Subcutaneous abdominal adipose tissue (tissue), 5 donors: Measurements from ENCODE around the gene C21orf91.
A peak's percentile ranks its signal among the peaks of the same experiment; 100 is the strongest.

ENCODE experiments used
- H3K27ac ChIP-seq: one replicate; pipeline ENCODE4 v1.7.0; 2013; ENCODE audit warnings: low read depth, mild to moderate bottlenecking, inconsistent platforms, low read length, moderate library complexity
- H3K27me3 ChIP-seq, 5 donors: one replicate each; pipeline ENCODE4 v1.7.0; 2013; ENCODE audit warnings: low read length in 5 of 5, inconsistent platforms in 1 of 5; ENCODE audit not compliant: control insufficient read depth in 5 of 5, insufficient read depth in 4 of 5
- H3K36me3 ChIP-seq, 5 donors: one replicate each; pipeline ENCODE4 v1.7.0; 2013; ENCODE audit warnings: low read length in 5 of 5; ENCODE audit not compliant: control insufficient read depth in 5 of 5, insufficient read depth in 5 of 5
- H3K4me1 ChIP-seq, 5 donors: one replicate each; pipeline ENCODE4 v1.7.0; 2013; ENCODE audit warnings: low read length in 5 of 5, mild to moderate bottlenecking in 3 of 5, moderate library complexity in 1 of 5; ENCODE audit not compliant: control insufficient read depth in 5 of 5, insufficient read depth in 5 of 5
- H3K4me3 ChIP-seq, 5 donors: one replicate each; pipeline ENCODE4 v1.7.0; 2013; ENCODE audit warnings: low read length in 5 of 5, low read depth in 1 of 5
- H3K9ac ChIP-seq, 5 donors: one replicate each; pipeline ENCODE4 v1.7.0; 2013; ENCODE audit warnings: low read length in 5 of 5, mild to moderate bottlenecking in 4 of 5, moderate library complexity in 3 of 5
- H3K9me3 ChIP-seq, 5 donors: one replicate each; pipeline ENCODE4 v1.7.0; 2013; ENCODE audit warnings: low read length in 5 of 5; ENCODE audit not compliant: control insufficient read depth in 5 of 5
- donor health status: healthy.
- donor health status: healthy.
- donor health status: healthy.
- donor health status: healthy.
- donor health status: healthy.

Gene C21orf91

DNA sequence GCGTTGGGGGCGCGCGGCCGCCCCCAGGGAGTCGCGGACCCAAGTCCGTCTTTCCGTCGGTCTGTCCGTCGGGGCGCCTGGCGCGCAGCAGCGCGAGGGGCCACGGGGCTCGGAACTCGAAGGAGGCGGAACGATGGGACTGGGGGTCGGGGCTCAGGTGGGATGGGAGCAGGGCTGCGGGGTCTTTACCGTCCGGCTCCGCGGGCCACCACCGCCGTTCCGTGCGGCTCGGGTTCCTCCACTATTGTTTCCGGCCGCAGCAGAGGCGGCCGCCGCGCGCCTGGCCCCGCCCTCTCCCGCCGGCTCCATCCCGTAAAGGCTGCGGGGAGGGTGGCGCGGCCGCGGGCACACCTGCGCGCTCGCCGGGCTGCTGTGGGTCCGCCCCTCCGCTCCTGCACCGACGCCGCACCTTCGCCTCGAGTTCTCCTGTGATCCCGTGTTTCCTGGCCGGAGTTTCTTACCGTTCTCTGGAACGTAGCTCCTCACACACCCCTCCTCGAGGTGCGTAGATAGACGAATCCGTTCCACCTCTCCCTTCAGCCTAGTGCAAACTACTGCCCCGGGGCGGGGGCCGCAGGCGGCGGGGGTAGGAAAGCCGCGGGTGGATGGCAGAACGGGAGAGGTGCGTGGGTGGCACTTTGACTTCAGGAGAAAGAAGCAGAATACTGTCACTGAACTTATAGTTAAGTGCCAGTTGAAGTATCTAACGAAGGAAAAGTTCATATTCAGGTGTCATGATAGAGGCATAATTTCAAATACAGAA lies at the start of gene C21orf91:
C21orf91 (minus strand) TSS at position 243 of the 763 bp plus-strand sequence. CDS start 1,038 bp downstream, outside the sequence.
- peak within 1 kb of the TSS; percentile 84 for H3K27ac ChIP-seq

DNA sequence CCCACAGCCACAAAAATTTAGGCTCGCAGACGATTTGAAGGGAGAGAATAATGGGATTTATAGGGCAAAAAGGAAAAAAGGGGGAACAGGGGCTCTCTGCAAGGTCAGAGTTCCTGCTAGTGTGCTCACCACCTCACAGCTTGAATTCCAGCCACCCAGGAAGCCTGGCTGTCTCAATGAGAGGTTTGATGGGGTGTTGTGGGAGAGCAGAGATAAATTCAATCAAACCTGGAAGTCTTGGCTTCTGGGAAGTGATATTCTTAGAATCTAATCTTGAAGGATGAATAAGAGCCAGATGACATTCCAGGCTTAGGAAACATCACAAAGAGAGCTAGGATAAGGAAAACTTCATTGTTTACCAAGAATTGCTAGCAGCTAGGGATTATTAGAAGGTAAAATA lies 47.4 kb upstream of the C21orf91 start:
- Histone ChIP-seq H3K4me1 (no peaks in the 10 kb centered on the region), H3K36me3 (no peaks in the 10 kb centered on the region), H3K4me3 (no peak overlapping the region), H3K9me3 (no peaks in the 10 kb centered on the region), H3K27me3 (no peaks in the 10 kb centered on the region), H3K9ac (no peak overlapping the region), H3K27ac (no peak overlapping the region)

More for the DNA sequence above, at the start of gene C21orf91:
- Histone ChIP-seq H3K4me3 (peak within 1 kb of the TSS; percentile 77 to 94 (median 91)), H3K27me3 (no peaks in the 10 kb centered on the region), H3K4me1 (peaks cover 0 to 24% (median 17%) of the 10 kb centered on the region in 5 donors), H3K36me3 (peaks cover 0 to 8% (median 4%) of the 10 kb centered on the region in 5 donors), H3K9ac (peak within 1 kb of the TSS; percentile 11 to 93 (median 88)), H3K9me3 (no peaks in the 10 kb centered on the region)

DNA sequence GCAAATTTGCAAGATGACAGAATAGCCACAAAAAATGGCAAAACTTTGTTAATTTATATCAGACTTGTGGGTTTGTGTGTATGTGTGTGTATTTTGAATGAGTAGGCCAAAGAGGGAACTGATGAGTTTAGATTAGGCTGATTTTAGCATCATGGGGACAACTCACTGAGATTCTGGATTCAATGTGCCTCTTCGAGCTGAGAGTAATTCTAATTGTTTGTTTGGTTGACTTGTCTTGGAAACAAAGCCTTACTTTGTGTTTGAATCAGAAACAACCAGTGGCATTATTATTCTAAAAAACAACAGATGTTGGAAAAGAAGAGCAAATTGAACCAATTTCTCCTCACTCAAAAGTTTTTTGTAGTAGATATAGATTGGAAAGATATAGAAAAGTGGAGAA lies 40.5 kb upstream of the C21orf91 start:
- no peaks in the 10 kb centered on the region for H3K36me3 ChIP-seq
- H3K27ac ChIP-seq, result no peak overlapping the region
- H3K9me3 ChIP-seq, result no peaks in the 10 kb centered on the region
- no peak overlapping the region for H3K9ac ChIP-seq
- no peaks in the 10 kb centered on the region for H3K4me1 ChIP-seq
- H3K27me3 ChIP-seq, result no peaks in the 10 kb centered on the region
- H3K4me3 ChIP-seq, result no peak overlapping the region

DNA sequence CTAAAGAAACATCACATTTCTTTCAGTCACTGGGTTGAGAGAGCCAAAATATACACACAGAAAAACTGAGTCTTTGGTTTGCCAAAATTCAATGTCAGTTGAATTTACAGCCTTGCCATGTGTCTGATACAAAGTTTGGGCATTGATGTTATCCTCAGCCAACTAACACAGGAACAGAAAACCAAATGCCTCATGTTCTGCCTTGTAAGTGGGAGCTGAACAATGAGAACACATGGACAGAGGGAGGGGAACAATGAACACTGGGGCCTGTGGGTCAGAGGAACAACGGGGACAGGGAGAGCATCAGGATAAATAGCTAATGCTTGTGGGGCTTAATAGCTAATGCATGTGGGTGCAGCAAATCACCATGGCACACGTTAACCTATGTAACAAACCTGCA lies 39.6 kb upstream of the C21orf91 start:
- no peak overlapping the region for H3K4me3 ChIP-seq
- no peak overlapping the region for H3K9ac ChIP-seq
- H3K36me3 ChIP-seq, result no peaks in the 10 kb centered on the region
- H3K27ac ChIP-seq, result no peak overlapping the region
- no peaks in the 10 kb centered on the region for H3K27me3 ChIP-seq
- no peaks in the 10 kb centered on the region for H3K9me3 ChIP-seq
- H3K4me1 ChIP-seq, result no peaks in the 10 kb centered on the region

DNA sequence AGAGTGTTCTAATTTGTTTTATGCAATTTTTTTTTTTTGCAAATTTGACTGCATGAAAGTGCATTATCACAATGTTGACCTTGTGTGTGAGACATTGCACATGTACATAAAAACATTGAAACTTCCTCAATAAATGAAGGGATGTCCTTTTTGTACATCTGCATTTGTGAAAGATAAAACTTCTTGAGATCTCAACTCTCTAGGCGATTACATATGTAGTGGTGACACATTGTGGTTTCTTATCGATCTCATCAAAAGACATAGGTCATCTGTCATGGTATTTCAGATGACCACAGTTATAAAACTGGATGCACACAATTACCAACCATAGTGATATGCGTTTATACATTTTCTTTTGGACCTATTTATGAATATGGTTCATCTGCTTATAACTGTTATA lies 35.6 kb upstream of the C21orf91 start:
- Histone ChIP-seq H3K9me3 (peaks cover 0 to 5% (median 2%) of the 10 kb centered on the region in 5 donors), H3K27me3 (no peaks in the 10 kb centered on the region), H3K4me1 (peaks cover 0 to 3% (median 0%) of the 10 kb centered on the region in 5 donors), H3K9ac (no peak overlapping the region), H3K36me3 (no peaks in the 10 kb centered on the region), H3K27ac (no peak overlapping the region), H3K4me3 (no peak overlapping the region)

DNA sequence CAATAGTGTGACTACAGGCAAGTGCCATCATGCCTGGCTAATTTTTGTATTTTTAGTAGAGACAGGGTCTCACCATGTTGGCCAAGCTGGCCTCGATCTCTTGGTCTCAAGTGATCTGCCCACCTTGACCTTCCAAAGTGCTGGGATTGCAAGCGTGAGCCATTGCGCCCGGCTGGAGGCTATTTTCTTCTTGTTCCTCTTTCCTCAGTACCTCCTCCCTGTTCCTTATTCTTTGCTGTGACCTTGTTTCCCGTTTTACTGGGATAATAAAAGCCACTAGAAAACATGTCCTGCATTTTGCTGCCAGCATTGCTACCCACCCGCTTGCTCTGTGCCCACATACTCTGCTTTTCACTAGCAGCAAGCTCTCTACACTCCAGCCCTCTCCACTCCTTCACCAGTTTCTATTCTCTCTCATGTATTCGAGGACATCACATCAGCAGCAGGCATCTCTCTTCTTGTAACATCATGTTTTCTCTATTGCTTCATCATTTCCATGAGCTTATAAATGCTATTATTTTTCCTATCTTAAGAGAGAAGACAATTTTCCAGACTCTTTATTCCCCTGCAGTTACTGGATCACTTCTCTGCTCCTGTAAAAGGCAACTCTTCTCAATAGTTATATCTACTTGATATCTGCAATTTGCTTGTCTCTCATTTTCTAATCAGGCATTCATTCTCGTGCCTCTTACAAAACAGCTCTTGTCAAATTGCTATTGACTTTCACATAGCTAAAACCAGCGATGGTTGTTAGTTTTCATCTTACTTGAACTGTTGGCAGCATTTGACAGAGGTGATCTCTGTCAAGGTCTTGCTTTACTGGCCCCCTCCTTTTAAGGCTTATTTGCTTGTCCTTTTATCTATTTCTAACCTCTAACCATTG lies 34.5 kb upstream of the C21orf91 start:
- Histone ChIP-seq H3K36me3 (no peaks in the 10 kb centered on the region), H3K27ac (no peak overlapping the region), H3K4me1 (peaks cover 0 to 3% (median 0%) of the 10 kb centered on the region in 5 donors), H3K9me3 (peaks cover 0 to 5% (median 3%) of the 10 kb centered on the region in 5 donors), H3K9ac (no peak overlapping the region), H3K4me3 (no peak overlapping the region), H3K27me3 (no peaks in the 10 kb centered on the region)

DNA sequence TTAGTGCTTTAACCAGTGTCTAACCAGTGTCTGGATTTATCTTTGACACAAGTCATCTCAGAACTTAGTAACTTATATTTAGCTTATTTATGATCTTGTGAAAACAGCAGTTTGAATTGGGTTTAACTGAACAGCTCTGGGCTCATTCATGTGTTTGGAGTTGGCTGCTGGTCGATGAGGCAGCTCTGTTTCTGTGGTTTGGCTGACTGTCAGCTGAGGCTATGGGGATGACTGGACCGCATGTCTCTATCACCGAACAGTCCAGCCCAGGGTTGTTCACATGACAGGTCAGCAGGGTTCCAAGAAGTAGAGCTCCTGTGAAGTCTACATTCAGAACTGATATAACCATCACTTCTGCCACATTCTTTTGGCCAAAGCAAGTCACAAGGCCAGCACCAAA lies 29.1 kb upstream of the C21orf91 start:
- no peaks in the 10 kb centered on the region for H3K4me1 ChIP-seq
- no peaks in the 10 kb centered on the region for H3K27me3 ChIP-seq
- no peak overlapping the region for H3K27ac ChIP-seq
- no peak overlapping the region for H3K4me3 ChIP-seq
- no peak overlapping the region for H3K9ac ChIP-seq
- H3K36me3 ChIP-seq, result no peaks in the 10 kb centered on the region
- peaks cover 0 to 5% (median 3%) of the 10 kb centered on the region in 5 donors for H3K9me3 ChIP-seq

DNA sequence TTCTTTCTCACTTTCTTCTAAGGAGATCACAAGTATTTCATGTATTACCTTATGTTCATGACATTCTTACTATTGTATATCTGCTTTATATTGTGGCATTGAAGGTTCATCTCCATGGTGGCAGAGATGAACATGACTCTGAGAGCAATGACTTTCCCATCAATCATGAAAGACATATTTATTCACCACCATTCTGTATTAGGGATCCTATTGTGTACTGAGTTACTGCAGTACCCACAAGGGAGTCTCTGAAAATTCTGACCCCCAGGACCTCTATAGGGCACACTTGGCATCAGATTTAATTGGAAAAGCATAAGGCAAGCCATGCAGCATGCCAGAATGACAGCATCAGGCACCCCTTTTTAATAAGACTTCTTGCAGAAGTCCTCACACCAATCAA lies 21.9 kb upstream of the C21orf91 start:
- no peaks in the 10 kb centered on the region for H3K9me3 ChIP-seq
- no peaks in the 10 kb centered on the region for H3K27me3 ChIP-seq

DNA sequence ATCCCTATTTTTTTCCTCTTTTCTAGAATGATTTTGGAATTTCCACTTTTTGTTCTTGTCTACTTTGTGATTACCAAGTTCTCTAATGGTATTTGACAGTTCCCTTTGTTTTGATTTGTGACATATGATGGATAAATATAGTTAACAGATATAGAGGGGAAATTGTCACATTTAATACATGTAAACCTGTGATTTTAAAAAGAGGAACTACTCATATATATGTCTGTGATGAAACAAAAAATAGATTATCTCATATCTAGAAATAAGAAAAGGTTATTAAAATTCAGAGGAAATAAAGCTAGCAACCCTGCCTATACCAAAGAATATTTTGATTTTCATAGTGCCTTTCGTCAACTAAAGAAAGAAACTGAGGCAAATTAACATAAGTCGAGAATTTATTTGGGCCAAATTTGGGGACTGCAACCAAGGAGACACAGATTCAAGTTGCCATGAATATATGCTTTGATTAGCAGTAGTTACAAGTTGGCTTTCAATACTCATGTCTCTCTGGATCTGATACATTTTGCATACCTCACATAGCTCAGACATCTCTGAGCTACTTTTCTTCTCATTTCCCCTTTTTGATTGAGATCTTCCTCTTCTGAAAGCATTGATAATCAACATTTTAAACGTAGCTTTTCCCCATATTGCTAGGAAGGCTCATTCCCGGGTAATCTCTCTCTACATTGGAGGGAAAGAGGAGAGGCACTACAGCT lies 15.6 kb upstream of the C21orf91 start:
- no peaks in the 10 kb centered on the region for H3K36me3 ChIP-seq
- H3K27ac ChIP-seq, result no peak overlapping the region
- H3K4me3 ChIP-seq, result no peak overlapping the region
- H3K9ac ChIP-seq, result no peak overlapping the region
- no peaks in the 10 kb centered on the region for H3K4me1 ChIP-seq
- peaks cover 0 to 2% (median 0%) of the 10 kb centered on the region in 5 donors for H3K27me3 ChIP-seq
- no peaks in the 10 kb centered on the region for H3K9me3 ChIP-seq

More for the DNA sequence above, 21.9 kb upstream of the C21orf91 start:
- Histone ChIP-seq H3K36me3 (no peaks in the 10 kb centered on the region), H3K4me1 (no peaks in the 10 kb centered on the region), H3K27ac (no peak overlapping the region), H3K9ac (no peak overlapping the region), H3K4me3 (no peak overlapping the region)
